Measurements from ENCODE around the gene NCOA5.

The NCOA5 gene

DNA sequence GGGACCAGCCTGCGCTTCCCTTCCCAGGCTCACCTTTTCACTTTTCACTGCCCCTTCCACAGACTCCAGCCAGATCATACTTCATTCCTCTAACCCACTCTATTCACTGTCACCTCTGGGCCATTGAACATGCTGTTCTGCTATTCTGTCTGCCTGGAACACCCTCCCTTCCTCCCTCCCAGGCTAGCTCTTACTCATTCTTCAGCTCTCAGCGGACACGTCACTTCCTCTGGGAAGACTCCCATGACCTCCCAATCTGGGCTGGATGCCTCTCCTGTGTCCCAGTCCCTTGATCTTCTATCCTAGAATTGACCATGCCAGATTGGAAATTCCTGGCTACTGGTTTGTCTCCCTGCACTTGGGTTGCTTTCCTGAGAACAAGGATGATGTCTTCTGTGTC lies 55.7 kb downstream of the NCOA5 start:
- in situ Hi-C loops (cut with MboI; ENCODE audit: low pct_unique_long_range_greater_than_20kb, low sequenced_read_pairs, unreplicated experiment): no loop called here
- no peak for DNase-seq (ENCODE audit: low spot score)
- TF ChIP-seq, protein P1, sequence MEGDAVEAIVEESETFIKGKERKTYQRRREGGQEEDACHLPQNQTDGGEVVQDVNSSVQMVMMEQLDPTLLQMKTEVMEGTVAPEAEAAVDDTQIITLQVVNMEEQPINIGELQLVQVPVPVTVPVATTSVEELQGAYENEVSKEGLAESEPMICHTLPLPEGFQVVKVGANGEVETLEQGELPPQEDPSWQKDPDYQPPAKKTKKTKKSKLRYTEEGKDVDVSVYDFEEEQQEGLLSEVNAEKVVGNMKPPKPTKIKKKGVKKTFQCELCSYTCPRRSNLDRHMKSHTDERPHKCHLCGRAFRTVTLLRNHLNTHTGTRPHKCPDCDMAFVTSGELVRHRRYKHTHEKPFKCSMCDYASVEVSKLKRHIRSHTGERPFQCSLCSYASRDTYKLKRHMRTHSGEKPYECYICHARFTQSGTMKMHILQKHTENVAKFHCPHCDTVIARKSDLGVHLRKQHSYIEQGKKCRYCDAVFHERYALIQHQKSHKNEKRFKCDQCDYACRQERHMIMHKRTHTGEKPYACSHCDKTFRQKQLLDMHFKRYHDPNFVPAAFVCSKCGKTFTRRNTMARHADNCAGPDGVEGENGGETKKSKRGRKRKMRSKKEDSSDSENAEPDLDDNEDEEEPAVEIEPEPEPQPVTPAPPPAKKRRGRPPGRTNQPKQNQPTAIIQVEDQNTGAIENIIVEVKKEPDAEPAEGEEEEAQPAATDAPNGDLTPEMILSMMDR (IDR thresholded peaks at IDR 0.05; ENCODE audit: extremely low read depth, insufficient read depth, missing control alignments): no peak

DNA sequence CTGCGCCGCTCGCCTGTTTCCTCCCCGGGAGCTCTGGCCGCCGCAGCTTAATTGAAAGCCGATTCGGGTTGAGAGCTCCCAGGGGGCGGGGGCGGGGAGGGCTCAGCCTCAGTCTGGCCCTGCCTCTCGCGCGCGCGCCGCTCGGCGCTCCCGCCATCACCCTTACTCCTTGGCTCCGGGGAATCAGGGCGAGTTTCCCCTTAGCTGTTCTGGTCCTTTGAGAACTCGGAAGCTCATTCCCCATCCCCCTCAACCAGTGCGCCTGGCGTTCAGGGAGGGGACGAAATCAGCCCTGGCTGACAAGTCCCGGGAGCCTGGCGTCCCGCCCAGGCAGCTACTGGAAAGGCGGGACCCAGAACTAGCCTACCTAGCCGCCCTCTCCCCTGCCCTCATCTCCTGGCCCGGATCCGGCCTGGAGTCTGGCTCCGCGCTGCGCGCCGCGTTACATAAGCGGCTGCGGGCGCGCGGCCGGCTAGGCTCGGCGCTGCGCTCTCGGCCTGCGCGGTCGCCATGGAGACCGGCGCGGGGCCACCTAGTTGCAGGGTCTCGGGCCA lies 58.0 kb downstream of the NCOA5 start:
- TF ChIP-seq, protein P1 (IDR thresholded peaks at IDR 0.05; ENCODE audit: extremely low read depth, insufficient read depth, missing control alignments): no peak
- in situ Hi-C loops (cut with MboI; ENCODE audit: low pct_unique_long_range_greater_than_20kb, low sequenced_read_pairs, unreplicated experiment): no loop called here
- DNase-seq (ENCODE audit: low spot score): no peak

DNA sequence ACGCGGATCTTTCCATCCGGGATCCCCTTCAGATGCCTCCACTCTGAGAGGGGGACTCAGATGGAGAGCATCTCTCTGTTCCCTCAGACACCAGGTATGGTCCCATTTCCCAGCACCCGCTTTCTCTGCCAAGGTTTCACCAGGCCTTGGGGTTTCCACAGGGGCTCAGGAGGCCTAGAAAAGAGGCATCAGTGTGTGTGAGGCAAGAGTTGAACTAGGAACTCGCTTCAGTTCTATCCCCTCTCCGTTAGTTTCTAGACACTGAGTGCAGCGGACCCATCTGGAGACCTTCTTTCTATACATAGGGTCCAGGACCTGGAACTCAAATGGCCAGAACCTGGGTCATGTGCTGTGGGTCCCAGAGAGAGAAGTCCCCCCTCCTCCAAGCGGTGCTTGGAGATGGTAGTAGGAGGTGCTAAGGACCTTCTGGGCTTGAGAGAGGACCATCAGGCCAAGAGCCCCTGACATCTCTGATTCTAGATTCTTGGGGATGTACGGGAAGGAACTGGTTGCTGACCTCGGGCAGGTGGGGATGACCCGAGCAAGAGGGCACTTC lies 58.7 kb downstream of the NCOA5 start:
- in situ Hi-C loops (cut with MboI; ENCODE audit: low pct_unique_long_range_greater_than_20kb, low sequenced_read_pairs, unreplicated experiment): no loop called here
- TF ChIP-seq, protein P1 (IDR thresholded peaks at IDR 0.05; ENCODE audit: extremely low read depth, insufficient read depth, missing control alignments): no peak
- DNase-seq (ENCODE audit: low spot score): no peak

DNA sequence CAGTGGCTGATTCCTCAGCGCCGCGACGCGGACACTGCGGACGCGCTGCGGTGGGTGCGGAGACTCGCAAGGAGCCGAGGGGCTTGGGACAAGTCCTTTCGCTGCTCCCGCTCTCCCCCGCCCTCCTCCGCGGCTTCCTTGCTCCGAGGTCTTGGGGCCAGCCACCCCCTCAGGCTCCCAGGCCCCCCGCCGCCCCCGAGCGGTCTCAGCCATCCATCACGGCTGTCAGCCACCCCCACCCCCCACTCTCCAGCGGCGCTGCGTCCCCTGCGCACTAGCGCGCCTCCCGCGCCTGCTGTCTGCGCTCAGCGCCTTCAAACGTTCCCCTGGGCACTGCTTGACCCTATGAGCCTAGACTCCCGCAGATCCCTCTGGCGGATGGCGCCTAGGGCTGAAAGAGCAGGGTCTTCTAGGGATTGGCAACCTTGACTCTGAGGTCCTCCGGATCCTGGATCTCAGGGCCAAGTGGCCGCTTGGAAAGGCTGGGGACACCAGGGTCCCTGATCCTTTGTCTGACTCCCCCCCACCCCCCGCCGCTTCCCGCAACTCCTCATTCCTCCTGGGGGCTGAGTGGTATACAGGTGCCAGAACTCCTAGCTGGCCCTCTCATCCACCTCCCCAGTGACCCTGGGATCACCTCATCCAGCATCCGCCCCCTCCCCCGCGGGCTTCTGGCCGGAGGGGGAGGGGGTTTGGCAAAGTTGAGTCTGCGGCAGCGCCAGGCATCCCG lies 59.3 kb downstream of the NCOA5 start:
- DNase-seq (ENCODE audit: low spot score): no peak
- in situ Hi-C loops (cut with MboI; ENCODE audit: low pct_unique_long_range_greater_than_20kb, low sequenced_read_pairs, unreplicated experiment): no loop called here
- TF ChIP-seq, protein P1 (IDR thresholded peaks at IDR 0.05; ENCODE audit: extremely low read depth, insufficient read depth, missing control alignments): no peak

DNA sequence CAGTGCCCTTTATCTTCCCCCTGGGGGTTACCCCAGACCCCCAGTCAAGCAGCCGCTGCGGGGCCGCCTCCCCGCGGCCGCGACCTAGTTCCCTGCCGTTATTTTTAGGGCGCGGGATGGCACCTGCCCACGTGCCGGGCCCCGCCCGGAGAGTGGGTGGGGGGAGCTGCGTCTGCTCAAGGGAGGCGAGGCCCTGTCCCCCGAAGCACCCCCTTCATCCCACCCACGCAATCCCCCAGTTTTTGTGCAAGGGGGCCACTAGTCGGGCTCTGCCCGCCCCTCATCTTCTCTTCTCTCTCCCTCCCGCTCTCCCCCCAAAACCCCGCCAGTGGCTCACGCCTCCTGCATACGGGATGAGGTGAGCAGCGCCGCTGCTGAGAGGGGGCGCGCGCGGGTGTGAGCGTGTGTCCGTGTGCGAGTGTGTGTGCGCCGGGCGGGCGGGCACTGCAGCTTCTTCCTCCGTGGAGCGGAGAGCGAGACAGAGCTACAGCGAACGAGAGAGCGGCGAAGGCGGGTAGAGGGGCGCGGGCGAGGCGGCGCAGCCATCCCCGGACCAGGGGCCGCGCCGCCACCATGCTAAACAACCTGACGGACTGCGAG lies 60.9 kb downstream of the NCOA5 start, which contains the start of gene SLC12A5:
SLC12A5 (plus strand) TSS at position 444 of the 600 bp plus-strand sequence; CDS start at position 574, 130 bp downstream.
- DNase-seq (ENCODE audit: low spot score): no peak
- in situ Hi-C loops (cut with MboI; ENCODE audit: low pct_unique_long_range_greater_than_20kb, low sequenced_read_pairs, unreplicated experiment): no loop called here
- TF ChIP-seq, protein P1 (IDR thresholded peaks at IDR 0.05; ENCODE audit: extremely low read depth, insufficient read depth, missing control alignments): no peak

DNA sequence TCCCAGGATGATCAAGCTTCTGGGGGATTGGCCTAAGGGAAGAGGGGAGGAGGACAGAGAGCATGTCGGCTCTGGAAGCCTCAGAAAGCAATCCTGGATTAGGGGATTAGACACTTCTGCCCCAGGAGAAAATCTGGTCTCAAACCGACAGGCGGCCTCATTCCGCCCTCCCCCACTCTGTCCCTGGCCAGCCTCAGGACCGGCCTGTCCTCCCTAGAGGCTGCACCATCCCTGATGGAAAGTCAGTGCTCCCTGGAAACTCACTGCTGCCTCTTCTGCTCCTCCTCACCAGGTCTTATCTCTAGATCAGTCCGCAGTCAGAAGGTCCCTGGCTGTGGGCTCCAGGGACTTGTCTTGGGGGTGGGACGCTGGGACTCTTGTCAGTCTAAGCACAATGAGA lies 61.7 kb downstream of the NCOA5 start:
- in situ Hi-C loops (cut with MboI; ENCODE audit: low pct_unique_long_range_greater_than_20kb, low sequenced_read_pairs, unreplicated experiment): no loop called here
- TF ChIP-seq, protein P1 (IDR thresholded peaks at IDR 0.05; ENCODE audit: extremely low read depth, insufficient read depth, missing control alignments): no peak
- no peak for DNase-seq (ENCODE audit: low spot score)
